ENCODE data around the gene SCFD2. TPM values are rescaled to one million over a fixed set of nuclear protein-coding genes. Genes with fewer than 3 reads are reported as not detected.

Gene SCFD2
- total and polyA plus RNA-seq, 2 of the 8 experiments (the other 6 are each of a cell fraction or from before 2014, with no cell fraction given), result 6.2 to 10.2 TPM

DNA sequence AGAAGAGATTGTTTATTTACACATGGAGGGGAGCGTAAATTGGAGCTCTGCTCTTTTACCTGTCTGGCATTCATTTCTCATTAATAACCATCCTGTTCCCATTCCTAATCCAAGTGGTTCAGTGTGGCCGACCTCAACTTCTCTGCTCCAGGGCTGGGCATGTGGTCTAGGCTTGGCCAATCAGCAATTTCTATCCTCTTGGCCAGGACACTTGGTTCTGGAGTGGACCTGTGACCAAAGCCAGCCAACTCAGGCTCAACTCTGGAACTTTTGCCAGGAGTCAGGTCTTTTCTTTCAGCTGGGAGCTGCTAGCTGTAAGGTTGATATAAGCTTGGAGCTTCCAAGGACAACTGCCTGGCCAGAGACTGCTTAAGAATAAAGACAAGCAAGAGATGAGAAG, 519.4 kb downstream of the SCFD2 start:
- Histone ChIP-seq H2BK20ac (ENCODE audit: low read length) (0 out of 2 replicates have a peak overlapping the region, but pooled peaks have one; percentile 52), H3K23ac (ENCODE audit: insufficient read length) (no peak overlapping the region), H4K20me1 (replicated peaks in 1 of 2; ENCODE audit: control insufficient read depth in 1 of 2, insufficient read depth in 2 of 2, low read length in 2 of 2) (no peaks in the 10 kb centered on the region), H3K4me2 (ENCODE audit: insufficient read depth in 1 of 2, low read depth in 2 of 2, low read length in 2 of 2) (no peak overlapping the region), H3K18ac (ENCODE audit: extremely low read depth, low read length) (no peak overlapping the region), H2BK120ac (replicated peaks; ENCODE audit: low read depth, low read length) (no peak overlapping the region), H3K4me1 (replicated peaks in 1 of 4; ENCODE audit: control insufficient read depth in 3 of 4, insufficient read depth in 4 of 4, low read length in 3 of 4) (peaks cover 2 to 13% (median 9%) of the 10 kb centered on the region in 4 experiments; a peak in 6 of 7 replicates), H3K27me3 (replicated peaks in 1 of 4; ENCODE audit: control insufficient read depth in 3 of 4, extremely low read depth in 1 of 4, insufficient read depth in 3 of 4, low read length in 3 of 4) (no peaks in the 10 kb centered on the region), H4K5ac (ENCODE audit: insufficient read length, low read depth, low read length) (no peak overlapping the region), H3K14ac (ENCODE audit: insufficient read length) (no peak overlapping the region), H3K4ac (replicated peaks; ENCODE audit: insufficient read length, low read depth, low read length) (no peak overlapping the region), H3K79me1 (ENCODE audit: low read depth, low read length) (no peaks in the 10 kb centered on the region), H3K27ac (ENCODE audit: low read depth, low read length) (no peak overlapping the region), H3K23me2 (ENCODE audit: low read depth, low read length) (no peaks in the 10 kb centered on the region; the same call in 1 of the 2 replicates), H2BK12ac (ENCODE audit: low read depth, low read length) (no peak overlapping the region), H2BK15ac (ENCODE audit: low read length) (peak overlapping the region; percentile 90; the same call in 1 of the 2 replicates), H2AFZ (ENCODE audit: low read length) (no peak overlapping the region), H3K56ac (replicated peaks; ENCODE audit: insufficient read length, low read depth, low read length) (no peak overlapping the region), H4K91ac (replicated peaks; ENCODE audit: insufficient read length, low read length) (no peak overlapping the region), H3K4me3 (ENCODE audit: extremely low read depth in 1 of 4, insufficient read depth in 2 of 4, low read depth in 3 of 4, low read length in 4 of 4) (no peak overlapping the region; a peak in 1 of 8 replicates), H3K9me3 (ENCODE audit: insufficient read depth in 2 of 2, low read depth in 1 of 2, low read length in 1 of 2) (no peaks in the 10 kb centered on the region), H2BK5ac (ENCODE audit: low read depth, low read length) (no peak overlapping the region), H4K8ac (ENCODE audit: extremely low read depth, insufficient read depth, low read length) (no peak overlapping the region), H3K9ac (replicated peaks in 1 of 4; ENCODE audit: extremely low read depth in 1 of 4, low read depth in 3 of 4, low read length in 3 of 4) (no peak overlapping the region), H3K79me2 (ENCODE audit: control insufficient read depth in 1 of 2, insufficient read depth in 2 of 2, low read length in 2 of 2) (no peaks in the 10 kb centered on the region), H2AK5ac (ENCODE audit: low read depth, low read length) (no peak overlapping the region), H3K36me3 (ENCODE audit: control insufficient read depth in 2 of 4, insufficient read depth in 4 of 4, low read length in 3 of 4) (no peaks in the 10 kb centered on the region)
- FAIRE-seq (no peak), DNase-seq (ENCODE audit: low read depth in 1 of 2, low spot score in 2 of 2) (no peak)
- no peak for TF ChIP-seq MAFK (IDR thresholded peaks at IDR 0.05; ENCODE audit: low read depth, low read length)
- TF ChIP-seq KDM5A (IDR thresholded peaks at IDR 0.05; ENCODE audit: low read length), result no peak
- TF ChIP-seq RFX5 (IDR thresholded peaks at IDR 0.05; ENCODE audit: borderline replicate concordance, low read depth, low read length), result no peak
- TF ChIP-seq SP2 (IDR thresholded peaks at IDR 0.05; ENCODE audit: low read length), result no peak
- 85% methylated on average over 2 of the region's 2 CpGs; no CpG with 5 or more reads in 1 of the 2 experiments for WGBS, 2 experiments (ENCODE audit: extremely low coverage in 1 of 2, insufficient coverage in 1 of 2, insufficient read length in 1 of 2, insufficient replicate concordance in 2 of 2, low coverage in 1 of 2, low lambda C conversion rate in 2 of 2, missing lambda C conversion rate in 1 of 2)
- ChIA-PET CTCF (ENCODE audit: partially characterized antibody) (interaction anchor here (0.6 to 1.8 kb wide), 6 partner anchors 11 to 137 kb away, joined by 3 to 6 read pairs (median 3); partner anchors contain the start of gene RASL11B), POLR2A (ENCODE audit: partially characterized antibody) (interaction anchor here (0.7 to 15.2 kb wide), 4 partner anchors 11 to 648 kb away, joined by 3 to 165 read pairs (median 6); partner anchors contain the start of gene RASL11B)

All from H1 (cell line).